Measurements from ENCODE around the gene BCAR1.
"Not testable (repeated sequence)": the region's sequence is repeated elsewhere in the genome, so short reads cannot be mapped to it uniquely, and the experiment has no call there.

BCAR1 gene

GRCh38 chr16:75206749-75207451, 44.5 kb downstream of the BCAR1 start, which contains the start of gene CTRB2:
Gene CTRB2 (minus strand): TSS chr16:75207161. CDS start chr16:75207141, 20 bp downstream.
- DNase-seq (ENCODE audit: extremely low spot score, insufficient read length, low read depth) (no peak), FAIRE-seq (no peak)

DNA sequence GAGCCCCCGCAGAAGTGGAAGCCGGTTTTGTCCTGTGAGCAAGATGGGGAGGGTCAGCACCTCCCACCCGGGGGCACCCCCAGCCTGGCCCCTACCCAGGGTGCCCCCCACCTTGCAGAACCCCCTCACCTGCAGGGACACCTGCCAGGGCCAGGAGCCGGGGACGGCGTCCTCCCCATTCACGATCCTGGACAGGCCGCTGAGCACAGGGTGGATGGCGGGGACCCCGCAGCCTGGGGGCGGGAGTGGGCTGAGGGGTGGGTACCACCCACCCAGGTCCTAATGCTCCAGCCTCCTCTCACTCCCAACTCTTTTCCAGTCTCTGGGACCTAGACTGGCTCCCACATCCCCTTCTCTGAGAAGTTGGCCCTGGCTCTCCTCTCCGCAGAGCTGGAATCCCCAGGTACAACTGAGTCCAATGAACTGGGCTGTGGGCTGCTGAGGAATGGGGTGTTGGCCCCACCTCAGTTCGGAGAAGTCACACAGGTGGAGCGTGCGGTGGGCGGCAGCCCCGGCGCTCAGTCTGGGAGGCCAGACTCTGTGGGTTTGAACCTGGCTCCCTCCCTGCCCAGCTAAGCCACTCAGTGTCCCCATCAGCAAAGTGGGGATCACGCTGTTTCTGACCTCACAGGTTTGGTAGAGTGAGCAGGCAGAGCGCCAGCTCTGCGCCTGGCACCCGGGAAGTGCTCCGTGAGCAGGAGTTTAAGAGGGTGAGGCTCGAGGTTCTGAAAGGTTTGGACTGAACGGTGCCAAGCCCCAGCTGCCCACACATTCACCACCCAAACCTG, 45.3 kb downstream of the BCAR1 start:
- FAIRE-seq; DNase-seq (ENCODE audit: extremely low spot score, insufficient read length, low read depth): not testable (repeated sequence)

- FAIRE-seq; DNase-seq (ENCODE audit: extremely low spot score, insufficient read length, low read depth): not testable (repeated sequence)
These were observed 46.0 kb downstream of the BCAR1 start for GRCh38 chr16:75205438-75205837.

- not testable (repeated sequence) for FAIRE-seq
These were observed 46.5 kb downstream of the BCAR1 start for GRCh38 chr16:75204905-75205304.

DNA sequence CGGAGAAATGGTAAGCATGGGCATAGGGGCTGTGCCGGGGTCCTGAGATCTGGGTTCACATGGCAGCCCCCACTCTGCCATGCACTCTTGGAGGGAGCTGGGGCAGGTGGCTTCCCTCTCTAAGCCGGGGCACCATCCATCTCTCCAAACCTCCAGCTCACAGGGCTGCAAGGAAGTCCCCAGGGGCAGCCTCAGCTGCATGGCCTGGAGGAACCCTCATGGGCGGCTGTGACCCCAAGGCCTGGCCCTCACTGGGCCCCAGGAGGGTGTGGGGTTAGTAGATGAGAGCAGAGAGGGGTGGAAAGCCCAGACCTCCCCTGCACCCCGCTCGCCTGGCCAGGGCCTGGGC, 47.0 kb downstream of the BCAR1 start:
- FAIRE-seq (no peak), DNase-seq (ENCODE audit: extremely low spot score, insufficient read length, low read depth) (no peak)

More at GRCh38 chr16:75204905-75205304, 46.5 kb downstream of the BCAR1 start:
- not testable (repeated sequence) for DNase-seq (ENCODE audit: extremely low spot score, insufficient read length, low read depth)

DNA sequence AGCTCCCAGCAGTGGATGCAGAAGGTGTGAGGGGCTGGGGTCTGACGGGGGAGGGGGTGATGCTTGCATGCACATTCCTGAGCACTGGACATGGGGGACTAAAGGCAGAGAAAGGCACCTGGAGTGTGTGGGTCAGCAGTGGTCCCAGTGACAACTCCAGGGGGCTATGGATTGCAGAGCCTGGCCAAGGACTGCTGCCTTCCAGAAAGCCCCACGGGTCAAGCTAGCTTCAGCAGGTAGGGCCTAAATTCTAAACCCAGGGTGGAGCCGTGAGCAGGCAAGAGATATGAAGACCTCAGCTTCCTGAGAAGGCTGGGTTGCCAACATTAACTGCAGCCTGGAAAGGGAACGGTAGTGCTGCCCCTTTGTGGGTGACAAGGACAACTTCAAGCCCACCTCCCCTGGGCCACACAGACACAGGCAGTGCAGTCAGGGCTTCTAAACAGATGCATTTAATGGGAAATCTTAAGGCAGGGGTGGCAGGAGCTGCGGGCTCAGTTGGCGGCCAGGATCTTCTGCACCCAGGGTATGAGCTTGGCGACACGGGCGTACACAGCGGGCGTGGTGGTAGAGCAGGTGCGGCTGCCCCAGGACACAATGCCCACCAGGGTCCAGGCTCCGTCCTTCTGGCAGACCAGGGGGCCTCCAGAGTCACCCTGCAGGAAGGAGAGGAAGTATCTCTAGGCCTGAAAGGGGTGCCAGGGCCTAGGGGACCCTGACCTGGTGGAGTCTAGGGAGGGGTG, 47.6 kb downstream of the BCAR1 start:
- FAIRE-seq (no peak), DNase-seq (ENCODE audit: extremely low spot score, insufficient read length, low read depth) (no peak)

GRCh38 chr16:75203096-75203495, 48.3 kb downstream of the BCAR1 start:
- DNase-seq (ENCODE audit: extremely low spot score, insufficient read length, low read depth) (no peak), FAIRE-seq (no peak)

DNA sequence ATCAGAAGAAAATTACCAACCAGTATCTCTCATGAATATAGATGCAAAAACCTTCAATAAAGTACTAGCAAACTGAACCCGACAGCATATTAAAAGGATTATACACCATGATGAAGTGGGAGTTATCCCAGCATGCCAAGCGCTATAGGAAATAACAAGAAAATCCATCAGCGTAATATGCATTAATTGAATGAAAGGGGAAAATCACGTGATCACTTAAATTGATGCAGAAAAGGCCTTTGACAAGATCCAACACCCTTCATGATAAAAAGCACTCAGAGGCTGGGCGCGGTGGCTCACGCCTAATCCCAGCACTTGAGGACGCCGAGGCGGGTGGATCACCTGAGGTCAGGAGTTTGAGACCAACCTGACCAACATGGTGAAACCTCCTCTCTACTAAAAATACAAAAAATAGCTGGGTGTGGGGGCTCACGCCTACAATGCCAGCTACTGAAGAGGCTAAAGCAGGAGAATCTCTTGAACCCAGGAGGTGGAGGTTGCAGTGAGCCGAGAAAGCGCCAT, 49.3 kb downstream of the BCAR1 start:
- DNase-seq (ENCODE audit: extremely low spot score, insufficient read length, low read depth) (no peak), FAIRE-seq (no peak)

- no peak for DNase-seq (ENCODE audit: extremely low spot score, insufficient read length, low read depth)
These were observed 53.3 kb downstream of the BCAR1 start for GRCh38 chr16:75198135-75198600.

DNA sequence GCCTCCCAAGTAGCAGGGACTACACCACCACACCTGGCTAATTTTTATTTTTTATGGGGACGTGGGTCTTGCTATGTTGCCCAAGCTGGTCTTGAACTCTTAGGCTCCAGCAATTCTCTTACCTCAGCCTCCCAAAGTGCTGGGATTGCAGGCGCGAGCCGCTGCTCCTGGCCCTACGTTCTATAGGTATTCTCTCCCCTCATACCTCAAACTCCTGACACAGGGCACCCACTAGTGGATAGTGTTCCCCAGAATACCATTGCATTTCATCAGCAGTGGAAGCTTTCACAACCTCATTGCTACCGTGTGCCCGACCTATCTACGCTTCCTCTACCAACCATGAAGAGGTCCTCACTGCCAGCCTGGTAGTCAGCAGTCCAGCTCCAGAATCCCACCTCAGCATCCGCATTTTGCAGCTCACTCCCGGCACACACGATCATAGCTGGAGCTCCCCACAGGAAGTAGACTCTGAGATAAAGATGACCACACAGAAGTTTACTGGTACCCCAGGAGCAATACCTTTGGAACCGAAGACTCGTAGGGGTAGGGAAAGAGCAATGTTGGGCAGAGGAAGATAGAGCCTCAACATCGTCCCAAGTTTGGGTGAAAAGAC, 53.8 kb downstream of the BCAR1 start:
- FAIRE-seq (no peak), DNase-seq (ENCODE audit: extremely low spot score, insufficient read length, low read depth) (no peak)

More at GRCh38 chr16:75198135-75198600, 53.3 kb downstream of the BCAR1 start:
- no peak for FAIRE-seq

GRCh38 chr16:75196836-75197235, 54.6 kb downstream of the BCAR1 start:
- no peak for FAIRE-seq

DNA sequence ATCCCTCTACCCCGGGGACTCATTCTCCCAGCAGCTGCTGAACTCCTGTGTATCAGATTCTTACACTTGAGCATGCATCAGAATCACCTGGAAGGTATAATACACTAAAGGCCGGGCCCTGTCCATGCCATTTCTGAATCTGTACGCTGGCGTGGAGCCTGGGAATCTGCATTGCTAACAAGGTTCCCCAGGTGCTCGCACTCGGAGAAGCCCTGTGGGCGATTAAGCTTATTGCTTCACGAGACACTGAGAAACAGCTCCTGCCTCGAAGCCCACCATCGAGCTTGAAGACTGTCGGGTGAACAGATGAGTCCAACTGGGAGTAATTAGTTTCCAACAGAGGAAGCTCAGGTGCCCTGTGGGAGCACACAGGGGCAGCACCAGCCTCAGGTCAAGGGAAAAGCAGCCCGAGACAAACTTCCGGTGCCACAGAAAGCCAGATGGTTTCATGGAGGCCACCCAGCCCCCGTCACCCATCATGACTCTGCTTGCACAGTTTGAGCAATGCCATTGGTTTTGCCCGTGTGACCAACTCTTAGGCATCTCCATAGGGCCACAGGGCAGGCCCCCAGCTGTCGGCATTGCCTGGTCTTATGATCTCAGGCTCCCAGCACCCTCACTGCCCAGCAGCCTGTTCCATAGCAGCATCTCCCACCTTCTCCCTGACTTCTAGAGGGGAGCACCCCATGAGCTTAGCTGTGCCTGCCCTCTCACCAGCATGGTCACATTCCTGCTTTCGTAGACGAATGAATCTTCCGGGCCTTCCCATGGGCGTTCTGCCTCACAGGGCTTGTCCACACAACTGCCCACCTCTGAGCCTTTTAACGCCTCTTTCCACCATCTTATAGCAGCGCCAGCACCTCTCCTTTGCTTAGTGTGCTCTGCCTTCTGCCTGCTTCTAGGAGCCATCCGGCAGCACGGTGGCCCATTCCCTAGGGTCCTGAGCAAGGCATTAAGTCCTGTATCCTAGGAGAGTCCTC, 55.3 kb downstream of the BCAR1 start:
- no peak for FAIRE-seq
- DNase-seq (ENCODE audit: extremely low spot score, insufficient read length, low read depth) = no peak

More at GRCh38 chr16:75196836-75197235, 54.6 kb downstream of the BCAR1 start:
- DNase-seq (ENCODE audit: extremely low spot score, insufficient read length, low read depth) = no peak

DNA sequence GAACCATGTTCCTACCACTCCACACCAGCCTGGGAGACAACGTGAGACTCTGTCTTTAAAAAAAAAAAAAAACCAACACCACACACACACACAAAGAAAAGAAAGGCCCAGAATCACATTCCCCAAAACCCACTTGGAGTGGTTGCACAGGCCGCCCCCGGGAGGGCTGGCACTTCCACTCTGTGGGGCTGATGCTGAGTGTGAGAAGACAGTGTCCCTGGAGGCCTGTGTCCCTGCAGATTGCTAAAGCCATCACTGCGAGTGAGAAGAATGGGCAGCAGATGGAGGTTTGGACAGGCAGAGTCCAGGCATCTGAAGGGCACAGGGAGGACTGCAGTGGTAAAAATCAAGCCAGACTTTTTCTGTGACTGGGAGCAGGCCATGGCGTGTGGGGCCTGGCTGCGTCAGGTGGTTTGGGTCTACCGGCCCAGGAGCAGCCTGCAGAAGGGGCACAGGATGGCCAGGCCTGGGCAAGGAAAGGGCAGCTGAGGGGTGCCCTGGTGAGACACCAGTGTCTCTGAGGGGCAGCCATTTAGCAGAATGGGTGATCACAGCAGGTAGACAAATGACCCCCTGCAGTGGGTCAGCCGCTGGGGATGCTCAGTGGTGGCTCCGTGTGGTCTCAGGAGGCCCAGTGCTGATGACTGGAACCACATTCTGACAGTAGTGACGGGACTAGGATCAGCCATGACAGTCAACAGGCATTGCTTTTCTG, 57.5 kb downstream of the BCAR1 start:
- FAIRE-seq (no peak), DNase-seq (ENCODE audit: extremely low spot score, insufficient read length, low read depth) (no peak)

DNA sequence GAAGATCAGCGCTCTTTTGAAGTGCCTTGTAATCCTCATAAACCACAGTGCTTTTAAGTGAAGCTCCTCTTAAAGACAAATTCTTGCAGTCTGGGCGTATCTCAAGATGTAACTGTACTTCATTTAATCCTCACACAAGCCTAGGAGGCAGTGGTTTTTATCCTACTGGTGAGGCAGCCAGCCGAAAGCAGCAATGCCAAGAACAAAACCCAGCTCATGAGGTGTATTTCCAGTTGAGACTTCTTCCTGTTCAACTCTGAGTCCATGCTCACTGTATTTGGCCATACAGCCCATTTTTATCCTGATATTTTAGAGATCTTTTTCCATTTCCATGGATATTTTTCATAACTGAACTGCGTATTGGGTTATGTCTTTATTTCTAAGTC, 58.2 kb downstream of the BCAR1 start:
- FAIRE-seq = no peak
- DNase-seq (ENCODE audit: extremely low spot score, insufficient read length, low read depth) = no peak

GRCh38 chr16:75192606-75193264, 58.7 kb downstream of the BCAR1 start:
- no peak for DNase-seq (ENCODE audit: extremely low spot score, insufficient read length, low read depth)
- no peak for FAIRE-seq

DNA sequence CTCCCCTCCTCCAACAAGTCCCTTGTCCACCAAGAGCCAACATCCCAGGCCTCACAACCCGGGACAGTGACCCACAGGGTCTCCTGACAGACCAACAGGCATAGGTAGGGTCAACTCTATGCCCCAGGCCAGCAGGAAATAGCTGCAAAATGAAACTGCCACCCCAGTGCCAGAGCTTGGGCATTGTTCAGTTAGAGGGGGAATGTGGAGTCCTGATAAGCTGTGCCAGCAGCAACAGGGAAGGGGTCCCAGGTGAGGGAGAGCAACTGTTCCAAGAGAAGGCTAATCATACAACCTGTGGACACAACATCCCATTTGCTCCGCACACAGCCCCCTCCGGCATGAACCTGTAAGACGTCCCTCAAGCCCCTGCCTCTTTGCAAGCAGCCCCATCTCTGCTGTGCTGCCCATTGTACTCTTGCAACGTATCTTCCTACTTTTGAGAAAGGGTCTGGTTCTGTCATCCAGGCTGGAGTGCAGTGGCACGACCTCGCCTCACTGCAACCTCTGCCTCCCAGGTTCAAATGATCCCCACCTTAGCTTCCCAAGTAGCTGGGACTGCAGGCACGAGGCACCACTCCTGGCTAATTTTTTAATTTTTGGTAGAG, 61.7 kb downstream of the BCAR1 start:
- FAIRE-seq (no peak), DNase-seq (ENCODE audit: extremely low spot score, insufficient read length, low read depth) (no peak)

GRCh38 chr16:75188832-75189477, 62.5 kb downstream of the BCAR1 start:
- DNase-seq (ENCODE audit: extremely low spot score, insufficient read length, low read depth) (no peak), FAIRE-seq (no peak)

Data from GM18507 (cell line).